ENCODE data around the gene ELOVL3. TPM values are rescaled to one million over a fixed set of nuclear protein-coding genes. Genes with fewer than 3 reads are reported as not detected.
"Not testable (repeated sequence)": the region's sequence is repeated elsewhere in the genome, so short reads cannot be mapped to it uniquely, and the experiment has no call there.

ELOVL3 gene
- total and polyA plus RNA-seq, 7 donors, result 0.45 to 0.71 TPM; not detected in 5

- Histone ChIP-seq H3K4me1 (no peaks in the 10 kb centered on the region), H3K9me3 (peaks cover 0 to 2% (median 0%) of the 10 kb centered on the region in 4 donors), H3K36me3 (no peaks in the 10 kb centered on the region), H3K27ac (no peak overlapping the region), H3K4me3 (no peak overlapping the region), H3K27me3 (no peaks in the 10 kb centered on the region)
- TF ChIP-seq EP300 (IDR thresholded peaks at IDR 0.05) (no peak), POLR2A (IDR thresholded peaks at IDR 0.05) (no peak), CTCF (IDR thresholded peaks at IDR 0.05) (no peak), POLR2AphosphoS5 (IDR thresholded peaks at IDR 0.05) (no peak)
- no peak for DNase-seq
- 36 to 69% methylated on average over 3 of the region's 3 CpGs for WGBS, 2 donors
- intact Hi-C loops (cut with DNase I), result no loop called here
Observed at GRCh38 chr10:102188298-102188940, 37.7 kb upstream of the ELOVL3 start.

- intact Hi-C loops (cut with DNase I); H3K9me3 ChIP-seq; H3K4me3 ChIP-seq; H3K4me1 ChIP-seq; H3K27me3 ChIP-seq; DNase-seq; H3K36me3 ChIP-seq: not testable (repeated sequence)
- peak overlapping the region in 1 of 4 donors; percentile 20 for H3K27ac ChIP-seq
- 34 to 60% methylated on average over 7 of the region's 7 CpGs for WGBS, 2 donors
Observed at GRCh38 chr10:102188941-102189898, 36.9 kb upstream of the ELOVL3 start.

GRCh38 chr10:102191956-102192355 lies 34.1 kb upstream of the ELOVL3 start:
- H3K27ac ChIP-seq, result no peak overlapping the region
- no peak for TF ChIP-seq CTCF (IDR thresholded peaks at IDR 0.05)
- no peak for TF ChIP-seq EP300 (IDR thresholded peaks at IDR 0.05)
- no peak for TF ChIP-seq POLR2AphosphoS5 (IDR thresholded peaks at IDR 0.05)
- no peak for TF ChIP-seq POLR2A (IDR thresholded peaks at IDR 0.05)
- WGBS, 2 donors, result 67 to 75% methylated on average over 7 of the region's 7 CpGs
- H3K36me3 ChIP-seq, result no peaks in the 10 kb centered on the region
- no peaks in the 10 kb centered on the region for H3K27me3 ChIP-seq
- intact Hi-C loops (cut with DNase I), result no loop called here
- DNase-seq, result no peak
- H3K9me3 ChIP-seq, result no peaks in the 10 kb centered on the region
- H3K4me1 ChIP-seq, result no peaks in the 10 kb centered on the region
- H3K4me3 ChIP-seq, result no peak overlapping the region

GRCh38 chr10:102195296-102195870 lies 30.7 kb upstream of the ELOVL3 start:
- WGBS, 2 donors, result 87% methylated on average over 6 of the region's 6 CpGs
- Histone ChIP-seq H3K9me3 (no peaks in the 10 kb centered on the region), H3K36me3 (no peaks in the 10 kb centered on the region), H3K4me1 (no peaks in the 10 kb centered on the region), H3K27ac (no peak overlapping the region), H3K27me3 (no peaks in the 10 kb centered on the region), H3K4me3 (no peak overlapping the region)
- no peak for DNase-seq
- no peak for TF ChIP-seq POLR2A (IDR thresholded peaks at IDR 0.05)
- no peak for TF ChIP-seq CTCF (IDR thresholded peaks at IDR 0.05)
- no peak for TF ChIP-seq POLR2AphosphoS5 (IDR thresholded peaks at IDR 0.05)
- TF ChIP-seq EP300 (IDR thresholded peaks at IDR 0.05), result no peak
- intact Hi-C loops (cut with DNase I), result no loop called here

GRCh38 chr10:102196893-102197292 lies 29.2 kb upstream of the ELOVL3 start:
- no peak for DNase-seq
- Histone ChIP-seq H3K36me3 (no peaks in the 10 kb centered on the region), H3K4me3 (no peak overlapping the region), H3K27ac (no peak overlapping the region), H3K27me3 (peaks cover 0 to 4% (median 0%) of the 10 kb centered on the region in 3 donors), H3K9me3 (no peaks in the 10 kb centered on the region), H3K4me1 (no peaks in the 10 kb centered on the region)
- intact Hi-C loops (cut with DNase I), result no loop called here
- TF ChIP-seq POLR2AphosphoS5 (IDR thresholded peaks at IDR 0.05) (no peak), CTCF (IDR thresholded peaks at IDR 0.05) (no peak), POLR2A (IDR thresholded peaks at IDR 0.05) (no peak), EP300 (IDR thresholded peaks at IDR 0.05) (no peak)
- WGBS, 2 donors, result 75 to 90% methylated on average over 2 of the region's 2 CpGs
